ENCODE data around the gene EZR.
A peak's percentile ranks its signal among the peaks of the same experiment; 100 is the strongest.

Gene EZR

DNA sequence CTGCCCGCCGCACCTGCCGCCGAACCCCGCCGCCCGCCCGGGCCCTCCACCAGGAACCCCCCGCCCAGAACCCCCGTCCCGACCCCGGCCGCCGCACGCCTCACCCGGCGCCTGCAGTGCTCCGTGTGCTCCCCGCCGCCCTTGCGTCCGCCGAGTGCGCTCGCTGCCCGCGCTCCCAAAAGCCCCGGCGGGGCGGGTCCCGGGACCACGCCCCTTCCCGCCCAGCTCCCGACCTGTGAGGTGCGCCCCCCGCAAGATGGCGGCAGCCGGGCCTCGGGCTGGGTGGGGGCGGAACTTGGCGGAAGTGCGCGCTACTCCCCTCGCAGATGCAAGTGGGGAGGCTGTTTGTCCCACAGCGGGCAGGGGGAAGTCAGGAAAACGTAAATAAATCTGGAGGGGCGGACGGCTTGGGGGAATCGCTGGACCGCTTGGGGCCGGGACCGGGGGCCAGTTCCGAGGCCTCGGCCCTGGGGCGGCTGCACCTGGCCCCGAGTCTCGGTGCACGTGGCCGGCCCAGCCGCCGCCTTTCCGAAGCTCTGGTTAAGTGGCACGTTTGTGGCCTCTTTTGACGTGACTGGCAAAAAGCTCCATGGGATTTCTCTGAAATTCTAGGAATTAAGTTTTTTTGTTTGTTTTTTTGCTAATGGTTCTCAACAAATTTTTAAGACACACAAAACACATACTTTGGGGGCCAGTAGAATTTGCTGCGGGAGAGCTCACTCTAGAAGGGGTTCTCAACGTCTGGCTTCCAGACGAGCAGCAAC, at the start of gene EZR:
Gene EZR (minus strand): TSS at position 156 of the 764 bp plus-strand sequence. CDS start 1,275 bp downstream, outside the sequence.
- peak; percentile 57 to 83 (median 68) for DNase-seq (ENCODE audit: low read depth in 4 of 4, low spot score in 1 of 4)

- DNase-seq (ENCODE audit: low read depth in 4 of 4, low spot score in 1 of 4), result no peak
These were observed 48.9 kb upstream of the EZR start for GRCh38 chr6:158868122-158868480.

- DNase-seq (ENCODE audit: low read depth in 4 of 4, low spot score in 1 of 4), result no peak
These were observed 48.4 kb upstream of the EZR start for GRCh38 chr6:158867381-158868121.

DNA sequence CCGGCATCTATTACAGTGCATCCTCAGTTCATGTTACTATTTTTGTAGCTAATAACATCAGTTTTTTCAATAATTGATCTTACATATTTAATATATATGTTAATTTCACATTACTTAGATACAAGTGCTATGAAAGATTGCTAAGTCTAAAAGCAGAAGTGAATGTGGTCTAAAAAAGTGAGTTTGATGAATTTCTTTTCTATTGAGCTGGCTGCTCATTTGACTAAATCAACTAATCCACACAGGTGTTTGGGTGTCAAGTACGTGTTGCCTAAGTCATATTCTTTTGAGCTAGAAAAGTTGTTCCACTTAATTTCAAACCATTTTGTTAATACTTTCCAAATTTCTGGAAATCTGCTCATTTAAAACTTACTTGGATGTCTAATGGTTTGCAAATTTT, 46.6 kb upstream of the EZR start:
- DNase-seq (ENCODE audit: low read depth in 4 of 4, low spot score in 1 of 4), result no peak

- no peak for DNase-seq (ENCODE audit: low read depth in 4 of 4, low spot score in 1 of 4)
These were observed 44.5 kb upstream of the EZR start for GRCh38 chr6:158863646-158864045.

- no peak for DNase-seq (ENCODE audit: low read depth in 4 of 4, low spot score in 1 of 4)
These were observed 42.7 kb upstream of the EZR start for GRCh38 chr6:158861686-158862381.

GRCh38 chr6:158860279-158860865, 41.2 kb upstream of the EZR start:
- DNase-seq (ENCODE audit: low read depth in 4 of 4, low spot score in 1 of 4), result no peak

DNA sequence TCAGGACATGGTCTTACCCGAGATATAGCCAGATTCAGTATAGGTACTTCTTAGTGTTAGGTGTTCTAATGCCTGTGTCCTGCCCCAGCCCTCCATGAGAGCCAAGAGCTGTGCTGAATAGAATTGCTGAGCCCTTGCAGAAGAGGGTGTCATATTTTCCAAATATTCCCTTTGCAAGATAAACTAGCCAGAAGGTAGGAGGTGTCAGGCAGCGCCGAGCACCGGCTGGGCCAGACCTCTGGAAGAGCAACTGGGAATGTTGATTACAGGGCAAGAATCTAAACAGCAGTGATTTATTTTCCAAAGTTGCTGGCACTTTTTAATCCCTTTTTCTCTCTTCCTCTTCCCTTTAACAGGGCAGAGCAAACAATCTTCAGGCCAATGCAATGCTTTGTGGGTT, 37.1 kb upstream of the EZR start:
- no peak for DNase-seq (ENCODE audit: low read depth in 4 of 4, low spot score in 1 of 4)

DNA sequence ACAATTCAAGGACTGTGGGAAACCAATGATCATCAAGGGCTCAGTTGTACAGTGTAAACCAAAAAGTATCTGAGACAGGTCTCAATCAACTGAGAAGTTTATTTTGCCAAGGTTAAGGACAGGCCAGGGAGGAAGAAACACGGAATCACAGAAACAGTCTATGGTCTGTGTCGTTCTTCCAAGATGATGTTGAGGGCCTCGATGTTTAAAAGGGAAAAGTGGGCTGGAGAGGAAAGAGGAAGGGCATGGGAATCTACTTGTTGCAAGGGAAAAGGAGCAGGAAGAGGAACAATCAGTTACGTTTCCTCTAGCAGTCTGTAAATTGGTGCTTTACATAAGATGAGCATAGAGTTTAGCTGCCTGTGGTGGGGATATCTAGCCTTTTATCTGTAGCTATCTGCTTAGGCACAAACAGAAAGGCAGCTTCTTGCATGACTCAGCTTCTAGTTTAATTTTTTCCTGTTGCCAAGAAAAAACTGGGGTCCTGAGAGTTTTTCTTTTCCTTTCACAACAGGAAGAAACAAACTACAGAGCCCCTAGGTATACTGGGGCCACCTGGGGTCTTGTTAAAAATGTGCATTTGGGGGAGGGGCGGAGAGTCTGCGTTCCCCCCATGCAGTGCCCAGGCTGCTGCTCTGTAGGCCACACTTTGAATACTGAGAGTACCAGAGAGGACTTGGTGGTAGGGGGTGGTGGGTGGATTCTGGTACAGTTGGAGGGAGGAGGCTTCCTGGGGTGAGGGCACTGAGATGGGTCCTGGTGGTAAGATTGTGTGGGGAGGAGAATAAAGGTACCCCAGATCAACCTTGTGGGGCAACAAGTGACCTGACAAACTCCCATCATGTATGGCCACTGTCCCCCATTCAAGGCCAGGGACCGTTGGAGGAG, 35.3 kb upstream of the EZR start:
- no peak for DNase-seq (ENCODE audit: low read depth in 4 of 4, low spot score in 1 of 4)

GRCh38 chr6:158853880-158854213, 34.7 kb upstream of the EZR start:
- no peak for DNase-seq (ENCODE audit: low read depth in 4 of 4, low spot score in 1 of 4)

DNA sequence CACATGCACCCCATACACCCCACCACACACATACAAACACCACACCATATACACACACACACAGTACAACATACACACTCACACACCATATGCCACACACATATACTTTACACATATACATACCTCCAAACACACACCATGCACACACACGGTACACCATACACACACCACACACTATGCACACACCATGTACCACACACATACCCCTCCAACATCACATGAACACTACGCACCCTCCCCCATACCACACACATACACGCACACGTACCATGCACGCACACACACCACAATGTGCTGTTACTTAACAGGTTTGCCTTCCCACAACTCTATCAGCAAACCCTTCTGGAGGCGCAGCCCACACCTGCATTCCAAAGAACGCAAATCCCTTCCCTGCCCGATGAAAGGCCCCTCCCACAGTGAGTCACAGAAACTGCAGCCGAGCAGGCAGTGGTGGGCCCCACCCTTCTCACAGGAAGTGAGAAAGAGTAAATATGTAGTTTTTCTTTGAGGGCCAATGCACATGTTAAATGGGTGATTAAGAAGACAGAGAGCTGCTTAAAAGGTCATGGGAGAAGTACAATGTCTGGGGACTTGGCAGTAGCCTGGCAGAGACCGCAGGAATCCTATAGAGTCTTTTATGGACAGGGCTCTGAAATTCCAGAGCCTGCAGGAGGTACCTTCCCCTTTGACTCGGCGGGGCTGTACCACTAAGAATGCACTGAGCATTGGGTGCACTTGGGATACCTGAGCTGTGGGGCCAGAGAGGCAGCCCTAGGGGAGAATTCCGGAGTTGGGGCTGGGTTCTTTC, 34.1 kb upstream of the EZR start:
- peak; percentile 62 to 87 (median 72) for DNase-seq (ENCODE audit: low read depth in 4 of 4, low spot score in 1 of 4)

DNA sequence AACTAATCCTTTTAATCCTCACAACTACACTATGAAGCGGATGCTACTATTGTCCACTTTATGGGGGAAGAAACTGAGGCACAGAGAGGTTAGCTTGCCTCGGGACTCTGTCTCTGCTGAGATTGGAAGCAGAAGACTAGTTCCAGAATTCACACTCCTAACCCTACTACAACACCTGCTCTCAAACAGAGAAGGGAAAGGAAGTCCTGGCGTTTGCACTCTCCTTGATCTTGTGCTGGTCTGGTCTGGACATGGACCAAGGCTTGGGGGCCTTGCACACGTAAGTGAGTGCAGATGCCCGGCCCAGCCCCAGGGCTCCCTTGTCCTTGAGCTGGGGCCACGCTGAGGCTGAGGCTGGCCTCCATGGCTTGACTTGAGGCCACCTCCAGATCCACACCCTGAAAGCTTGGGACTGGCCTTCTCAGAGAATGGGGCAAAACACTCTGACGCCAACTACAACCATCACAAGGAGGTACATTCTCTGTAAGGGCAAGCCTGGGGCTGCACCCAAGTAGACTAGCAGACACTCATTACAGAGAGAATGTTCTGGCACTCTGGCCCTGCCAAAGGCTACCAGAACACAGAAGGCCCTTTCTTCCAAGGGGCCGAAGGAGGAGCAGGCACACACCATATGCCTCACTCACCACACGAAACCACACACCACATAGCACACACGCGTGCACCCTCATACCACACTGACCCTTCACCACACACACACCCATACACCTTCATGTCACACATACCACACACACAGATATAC, 33.3 kb upstream of the EZR start:
- DNase-seq (ENCODE audit: low read depth in 4 of 4, low spot score in 1 of 4), result no peak

DNA sequence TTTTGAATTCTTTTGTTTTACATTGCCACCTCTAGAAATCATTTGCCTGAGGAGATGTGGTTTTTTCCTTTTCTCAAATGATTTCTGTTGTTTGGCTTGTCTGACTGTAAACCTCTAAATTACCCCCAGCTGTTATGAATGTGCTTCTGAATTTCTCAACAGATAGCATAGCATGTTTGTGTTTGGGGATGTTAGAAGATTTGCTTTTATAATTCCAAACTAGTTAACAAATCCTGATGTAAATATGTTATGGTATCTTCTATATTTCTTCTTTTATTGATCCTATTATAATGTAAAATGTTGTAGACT, 31.6 kb upstream of the EZR start:
- DNase-seq (ENCODE audit: low read depth in 4 of 4, low spot score in 1 of 4), result no peak

- DNase-seq (ENCODE audit: low read depth in 4 of 4, low spot score in 1 of 4), result peak in 3 of 4 experiments; percentile 24 to 41 (median 35)
These were observed 31.0 kb upstream of the EZR start for GRCh38 chr6:158849899-158850806.

- no peak for DNase-seq (ENCODE audit: low read depth in 4 of 4, low spot score in 1 of 4)
These were observed 29.3 kb upstream of the EZR start for GRCh38 chr6:158848490-158848895.

DNA sequence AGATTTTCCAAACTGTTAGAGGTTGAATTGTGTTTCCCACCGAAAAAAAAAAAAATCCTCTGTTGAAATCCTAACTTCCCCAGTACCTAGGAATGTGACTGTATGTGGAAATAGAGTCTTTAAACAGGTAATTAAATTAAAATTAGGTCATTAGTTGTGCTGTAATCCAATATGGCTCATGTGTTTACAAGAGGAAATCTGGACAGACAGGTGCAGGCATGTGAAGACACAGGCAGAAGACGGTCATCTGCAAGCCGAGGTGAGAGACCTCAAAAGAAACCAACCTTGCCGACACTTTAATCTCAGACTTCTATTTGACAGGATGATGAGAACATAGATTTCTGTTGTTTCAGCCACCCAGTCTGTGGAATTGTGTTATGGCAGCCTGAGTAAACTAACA, 28.6 kb upstream of the EZR start:
- no peak for DNase-seq (ENCODE audit: low read depth in 4 of 4, low spot score in 1 of 4)

GRCh38 chr6:158847012-158847529, 27.9 kb upstream of the EZR start:
- DNase-seq (ENCODE audit: low read depth in 4 of 4, low spot score in 1 of 4), result no peak

All from stimulated activated CD4-positive, alpha-beta T cell treated with anti-CD3 and anti-CD28 coated beads, Interleukin-1b, Interleukin-23, amount 100 ng/mL, for 24 hours (primary cell).